Activated T-cell treated with anti-CD3 and anti-CD28 coated beads, Interleukin-2, amount 50 U/mL, for 72 hours (primary cell): Measurements from ENCODE around the gene MEF2C. TPM values are rescaled to one million over a fixed set of nuclear protein-coding genes. Genes with fewer than 3 reads are reported as not detected.

Experiments
- ATAC-seq, 2 donors: fragments of 150-1000 bp; cut with Tn5 transposase; replicated peaks in 1 of 2; 2 replicates each; pipeline ENCODE4 v1.10.0; 2021; ENCODE audit warnings: moderate library complexity in 2 of 2, mild to moderate bottlenecking in 1 of 2
- DNase-seq, 2 donors: peaks; one replicate each; pipeline ENCODE4 v3.0.0; 2021 to 2022; ENCODE audit warnings: mixed read lengths in 1 of 2
- H3K27ac Mint-ChIP-seq: one replicate; pipeline ENCODE4 v1.8.0; 2022; ENCODE audit warnings: mild to moderate bottlenecking, moderate library complexity, mixed read lengths
- H3K27me3 Mint-ChIP-seq: one replicate; pipeline ENCODE4 v1.8.0; 2022; ENCODE audit warnings: low read depth, mixed read lengths
- H3K36me3 Mint-ChIP-seq, 2 donors: one replicate each; pipeline ENCODE4 v1.8.0; 2022; ENCODE audit warnings: mixed read lengths in 2 of 2, mild to moderate bottlenecking in 1 of 2; ENCODE audit not compliant: insufficient read depth in 2 of 2
- H3K4me1 Mint-ChIP-seq: one replicate; pipeline ENCODE4 v1.8.0; 2022; ENCODE audit warnings: low read depth, mixed read lengths
- H3K4me3 Mint-ChIP-seq, 2 donors: one replicate each; pipeline ENCODE4 v1.8.0; 2022; ENCODE audit warnings: mild to moderate bottlenecking in 2 of 2, mixed read lengths in 2 of 2, moderate library complexity in 2 of 2
- H3K9me3 Mint-ChIP-seq, 2 donors: one replicate each; pipeline ENCODE4 v1.8.0; 2022; ENCODE audit warnings: mixed read lengths in 2 of 2
- total RNA-seq, 2 donors: library from RNA; stranded (reverse); gene quantifications; one replicate each; pipeline ENCODE4 v1.2.3, GENCODE V29; 2022

Gene MEF2C
- total RNA-seq, 2 donors from 2014 or later, result 0.53 to 0.83 TPM

DNA sequence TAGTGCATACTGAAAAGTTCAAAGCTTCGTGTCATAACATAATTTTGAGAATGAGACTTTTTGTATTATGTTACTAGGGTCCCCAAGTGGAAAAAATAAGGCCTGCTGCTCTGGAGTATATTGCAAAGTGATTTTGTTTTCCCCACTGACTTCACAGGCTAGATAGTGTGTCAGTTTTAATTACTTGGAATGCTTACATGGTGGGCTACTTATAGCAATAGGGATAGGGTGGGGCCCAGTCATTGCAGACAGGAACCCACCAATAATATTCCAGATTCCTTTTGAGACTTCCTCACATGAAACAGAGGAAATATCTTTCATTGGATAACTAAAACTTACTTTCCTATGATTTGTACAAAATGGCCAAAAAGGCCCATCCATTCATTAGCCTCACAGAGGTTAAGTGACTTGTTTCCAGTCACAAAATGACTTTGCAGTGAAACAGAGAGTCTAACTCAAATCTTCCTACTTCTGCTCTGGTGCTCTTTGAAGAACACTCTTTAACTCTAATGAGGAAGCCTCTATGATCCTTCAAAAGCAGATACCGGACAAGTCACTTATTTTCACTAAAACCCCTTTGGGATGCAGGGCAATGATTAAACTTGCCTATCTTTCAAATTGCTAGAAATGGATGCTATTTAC lies 16.2 kb upstream of the MEF2C start:
- Mint-ChIP-seq H3K4me3 (no peak overlapping the region), H3K9me3 (no peaks in the 10 kb centered on the region), H3K4me1 (no peaks in the 10 kb centered on the region), H3K27me3 (peaks cover 15% of the 10 kb centered on the region), H3K27ac (no peak overlapping the region), H3K36me3 (no peaks in the 10 kb centered on the region)
- no peak for ATAC-seq
- no peak for DNase-seq

DNA sequence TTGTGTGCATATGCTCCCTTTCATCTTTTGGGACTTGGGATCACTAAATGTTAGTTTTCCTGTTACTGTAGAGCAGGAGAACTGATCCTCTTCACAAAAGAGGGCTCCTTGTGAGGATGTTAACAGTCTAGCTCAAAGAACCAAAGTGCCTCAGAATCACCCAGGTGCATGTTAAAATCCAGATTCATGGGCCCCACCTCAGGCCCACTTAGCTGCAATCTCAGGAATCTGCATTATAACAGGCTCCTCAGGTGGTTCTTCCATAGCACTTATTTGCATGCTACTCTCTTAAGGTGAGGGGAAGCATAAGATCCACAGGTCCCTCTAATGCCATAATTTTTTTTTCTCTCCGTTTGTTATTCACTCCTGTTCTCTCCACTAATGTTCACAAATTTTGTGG lies 14.8 kb upstream of the MEF2C start:
- Mint-ChIP-seq H3K4me1 (no peaks in the 10 kb centered on the region), H3K36me3 (no peaks in the 10 kb centered on the region), H3K9me3 (no peaks in the 10 kb centered on the region), H3K4me3 (no peak overlapping the region), H3K27me3 (peaks cover 15% of the 10 kb centered on the region), H3K27ac (no peak overlapping the region)
- ATAC-seq, result no peak
- no peak for DNase-seq

DNA sequence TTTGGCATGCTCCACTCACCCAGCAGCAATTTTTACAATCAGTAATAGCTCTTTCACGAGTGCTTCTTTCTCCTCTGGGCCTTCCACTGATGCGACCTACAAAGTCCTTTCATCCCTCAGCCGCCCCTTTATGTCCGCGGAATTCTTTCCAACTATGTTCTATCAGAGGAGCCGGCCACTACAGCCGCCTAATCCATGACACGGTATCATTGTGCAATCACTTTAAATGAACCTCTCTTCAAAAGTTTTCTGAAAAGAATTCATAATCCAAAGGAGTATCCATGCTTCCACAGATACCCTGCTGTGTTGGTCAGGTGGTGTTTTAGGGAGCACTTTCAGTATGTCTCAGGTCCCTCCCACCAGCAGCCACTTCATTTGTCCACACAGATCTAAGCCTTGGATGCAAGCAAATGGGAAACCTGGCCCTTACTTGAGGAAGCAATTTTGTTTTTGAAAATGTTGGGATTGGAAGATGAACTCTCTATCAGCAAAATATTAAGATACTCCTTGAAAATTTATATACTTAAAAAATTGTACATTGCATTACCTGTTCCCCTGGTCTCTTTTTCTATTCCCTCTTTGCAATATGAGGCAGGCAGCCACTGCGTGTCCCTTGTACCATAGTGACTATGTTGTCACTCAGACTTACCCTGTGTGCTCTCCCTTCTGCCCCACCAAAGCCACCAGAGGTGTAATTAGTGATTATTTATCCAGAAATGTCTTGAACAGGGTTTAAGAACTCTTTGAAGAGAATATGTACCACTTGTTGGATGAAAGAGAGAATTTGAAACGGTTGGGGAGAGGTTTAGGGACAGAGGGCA lies 12.9 kb upstream of the MEF2C start:
- Mint-ChIP-seq H3K27me3 (peaks cover 15% of the 10 kb centered on the region), H3K4me1 (no peaks in the 10 kb centered on the region), H3K4me3 (no peak overlapping the region), H3K36me3 (no peaks in the 10 kb centered on the region), H3K27ac (no peak overlapping the region), H3K9me3 (no peaks in the 10 kb centered on the region)
- ATAC-seq, result no peak
- DNase-seq, result no peak

DNA sequence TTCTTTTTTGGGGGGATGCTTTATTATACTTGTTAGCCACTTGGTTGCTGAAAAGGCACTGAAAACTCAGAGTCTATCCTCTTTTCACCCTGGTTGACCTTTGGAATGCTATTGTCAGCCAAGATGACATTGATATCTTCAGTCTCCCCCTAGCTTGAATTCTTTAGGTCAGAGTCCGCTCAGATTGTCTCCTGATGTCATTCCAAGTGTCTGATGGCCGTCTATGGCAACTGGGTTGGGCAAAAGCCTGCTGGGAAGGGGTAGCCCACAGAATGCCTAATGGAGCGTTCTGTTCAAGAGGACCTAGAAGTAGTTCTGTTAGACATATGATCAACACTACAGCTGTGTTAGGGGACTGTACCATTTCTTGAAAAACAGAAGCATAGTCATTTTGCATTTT lies 9.7 kb upstream of the MEF2C start:
- Mint-ChIP-seq H3K4me1 (peaks cover 13% of the 10 kb centered on the region), H3K27ac (no peak overlapping the region), H3K9me3 (no peaks in the 10 kb centered on the region), H3K4me3 (no peak overlapping the region), H3K27me3 (peaks cover 41% of the 10 kb centered on the region), H3K36me3 (no peaks in the 10 kb centered on the region)
- no peak for ATAC-seq
- DNase-seq, result no peak

DNA sequence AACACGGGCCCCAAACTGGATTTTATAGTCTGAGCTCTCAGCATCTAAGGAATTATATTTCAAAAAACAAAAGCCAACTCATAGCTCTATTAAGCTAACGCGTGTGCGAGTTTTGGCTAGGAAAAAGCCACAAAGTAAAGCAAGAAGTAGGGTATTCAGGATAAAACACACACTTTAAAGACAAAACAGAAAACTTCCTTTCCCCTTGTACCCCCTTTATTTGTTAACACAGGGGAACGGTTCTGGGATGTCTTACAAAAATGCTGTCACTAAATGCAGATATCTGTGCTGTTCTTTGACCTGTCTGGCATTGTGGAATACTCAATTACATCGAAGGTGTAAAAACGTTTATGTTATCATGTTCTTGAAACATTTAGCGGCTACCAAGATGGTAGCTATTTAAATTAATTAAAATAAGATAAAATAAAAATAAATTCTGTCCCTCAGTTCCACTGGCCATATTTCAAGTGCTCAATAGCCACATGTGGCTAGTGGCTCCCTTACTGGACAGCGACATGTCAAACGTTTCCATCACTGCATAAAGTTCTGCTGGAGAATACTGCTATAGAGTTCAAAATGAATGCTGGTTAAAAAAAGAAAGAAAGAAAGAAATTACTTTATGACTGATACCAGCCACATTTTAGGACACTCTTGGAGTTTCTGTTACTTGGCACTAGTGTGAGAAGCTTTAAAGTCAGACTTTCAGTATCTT lies 7.2 kb upstream of the MEF2C start:
- H3K4me1 Mint-ChIP-seq, result peaks cover 13% of the 10 kb centered on the region
- H3K4me3 Mint-ChIP-seq, result peak overlapping the region in 1 of 2 donors; percentile 59
- DNase-seq (no peak), ATAC-seq (no peak)
- H3K27ac Mint-ChIP-seq, result no peak overlapping the region
- no peaks in the 10 kb centered on the region for H3K9me3 Mint-ChIP-seq
- H3K36me3 Mint-ChIP-seq, result no peaks in the 10 kb centered on the region
- peaks cover 45% of the 10 kb centered on the region for H3K27me3 Mint-ChIP-seq

DNA sequence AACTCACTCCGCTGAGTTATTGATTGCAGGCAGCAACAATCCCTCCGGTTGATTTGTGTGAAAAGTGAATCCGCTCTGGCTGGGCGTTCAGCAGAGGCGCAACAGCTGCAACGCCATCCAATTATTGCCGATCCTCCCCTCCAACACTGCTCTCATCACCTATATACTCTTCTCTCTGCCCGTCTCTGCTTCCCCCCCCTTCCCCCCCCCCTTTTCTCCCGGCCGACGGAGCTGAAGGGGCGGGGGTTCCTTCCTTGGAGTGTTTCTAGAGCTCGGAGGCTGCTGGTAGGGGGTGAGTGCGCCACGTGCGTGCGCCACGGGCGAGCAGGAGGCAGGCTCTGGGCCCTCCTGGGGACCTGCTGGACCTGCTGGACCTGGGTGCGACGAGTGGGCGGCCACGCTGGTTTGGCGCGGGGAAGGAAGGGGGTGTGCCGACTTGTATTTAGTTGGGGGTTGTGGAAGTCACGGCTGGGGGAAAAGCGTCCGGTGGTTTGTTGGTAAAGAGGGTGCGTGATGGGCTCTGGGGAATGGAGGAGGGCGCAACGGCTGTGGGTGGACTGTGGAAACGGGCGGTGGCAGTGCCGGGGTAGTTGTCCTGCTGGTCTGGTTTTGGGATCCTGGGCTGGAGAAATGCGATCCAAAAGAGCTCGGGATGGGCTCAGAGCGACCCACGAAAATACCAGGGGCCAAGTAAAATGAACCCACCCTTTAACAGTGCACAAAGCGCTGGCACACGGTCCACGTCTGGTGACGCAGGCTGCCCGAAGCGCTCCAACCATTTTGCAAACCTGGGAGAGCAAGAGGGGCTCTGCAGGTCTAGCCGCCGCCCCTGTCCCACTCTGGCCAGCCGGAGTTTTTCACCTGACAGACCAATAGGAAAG lies 6.4 kb upstream of the MEF2C start:
- peaks cover 16% of the 10 kb centered on the region for H3K4me1 Mint-ChIP-seq
- H3K27ac Mint-ChIP-seq, result no peak overlapping the region
- ATAC-seq (no peak), DNase-seq (no peak)
- H3K36me3 Mint-ChIP-seq, result no peaks in the 10 kb centered on the region
- peaks cover 53% of the 10 kb centered on the region for H3K27me3 Mint-ChIP-seq
- peak overlapping the region; percentile 51 to 59 for H3K4me3 Mint-ChIP-seq
- no peaks in the 10 kb centered on the region for H3K9me3 Mint-ChIP-seq

DNA sequence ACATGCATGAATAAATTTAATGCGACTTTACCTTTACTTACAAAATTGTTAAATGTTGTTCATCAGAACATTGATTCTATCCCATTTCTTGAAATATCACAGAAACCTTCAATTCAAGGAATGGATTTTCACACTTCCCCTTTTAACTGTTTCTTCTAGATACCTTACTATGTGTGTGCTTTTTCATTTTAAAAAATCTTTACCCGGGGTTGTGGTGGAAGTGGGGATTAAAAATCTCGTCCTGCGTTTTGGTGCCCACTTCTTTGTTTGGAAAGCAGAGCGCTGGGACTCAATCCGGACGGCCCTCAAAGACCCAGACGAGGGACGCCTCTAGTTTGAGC lies 5.8 kb upstream of the MEF2C start:
- H3K4me3 Mint-ChIP-seq, result peak overlapping the region in 1 of 2 donors; percentile 59
- DNase-seq (no peak), ATAC-seq (no peak)
- peaks cover 22% of the 10 kb centered on the region for H3K4me1 Mint-ChIP-seq
- peaks cover 59% of the 10 kb centered on the region for H3K27me3 Mint-ChIP-seq
- no peak overlapping the region for H3K27ac Mint-ChIP-seq
- H3K36me3 Mint-ChIP-seq, result no peaks in the 10 kb centered on the region
- no peaks in the 10 kb centered on the region for H3K9me3 Mint-ChIP-seq

DNA sequence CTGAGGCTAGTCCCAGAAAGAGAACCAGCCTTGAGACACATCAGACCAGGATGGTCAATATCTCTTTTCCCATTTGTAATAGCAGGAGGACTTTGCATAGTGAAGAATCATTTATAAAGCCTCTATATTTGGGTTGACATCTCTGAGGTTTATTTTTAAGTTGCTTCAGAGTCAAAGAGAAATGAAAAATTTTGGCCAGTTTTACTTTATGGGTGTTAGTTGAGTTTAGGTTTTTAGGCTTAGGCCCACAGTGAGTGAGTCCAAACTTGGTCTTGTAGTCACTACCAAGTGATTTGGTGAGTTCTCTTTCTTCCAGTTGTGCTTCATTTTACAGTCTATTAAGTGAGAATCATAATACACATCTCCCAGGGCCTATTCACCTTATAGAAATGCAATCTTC lies 5.3 kb upstream of the MEF2C start:
- ATAC-seq, result no peak
- no peak for DNase-seq
- H3K36me3 Mint-ChIP-seq, result peaks cover 0 to 1% of the 10 kb centered on the region in 2 donors
- no peak overlapping the region for H3K4me3 Mint-ChIP-seq
- H3K27me3 Mint-ChIP-seq, result peaks cover 65% of the 10 kb centered on the region
- peaks cover 27% of the 10 kb centered on the region for H3K4me1 Mint-ChIP-seq
- no peak overlapping the region for H3K27ac Mint-ChIP-seq
- no peaks in the 10 kb centered on the region for H3K9me3 Mint-ChIP-seq

DNA sequence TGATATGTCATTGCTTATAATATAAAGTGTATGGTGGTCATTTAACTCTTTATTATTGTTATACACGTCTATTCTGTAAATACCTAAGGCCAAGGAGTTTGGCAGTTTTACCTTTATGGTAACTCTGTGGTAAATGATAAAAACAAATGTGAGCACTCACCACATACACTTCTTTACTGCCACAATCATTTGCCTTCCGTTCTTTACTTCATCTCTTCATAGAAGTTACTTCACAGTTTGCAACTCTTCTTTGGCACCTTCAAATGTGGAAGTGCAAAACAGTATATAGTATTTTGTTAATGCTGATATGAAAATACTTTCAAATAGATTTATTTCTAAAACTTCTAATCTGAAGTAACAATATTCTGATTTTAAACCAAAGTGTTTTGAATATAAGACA lies 4.4 kb upstream of the MEF2C start:
- Mint-ChIP-seq H3K36me3 (peaks cover 0 to 6% of the 10 kb centered on the region in 2 donors), H3K27ac (no peak overlapping the region), H3K9me3 (no peaks in the 10 kb centered on the region), H3K4me1 (peaks cover 34% of the 10 kb centered on the region), H3K27me3 (peaks cover 74% of the 10 kb centered on the region), H3K4me3 (no peak overlapping the region)
- DNase-seq (no peak), ATAC-seq (no peak)

DNA sequence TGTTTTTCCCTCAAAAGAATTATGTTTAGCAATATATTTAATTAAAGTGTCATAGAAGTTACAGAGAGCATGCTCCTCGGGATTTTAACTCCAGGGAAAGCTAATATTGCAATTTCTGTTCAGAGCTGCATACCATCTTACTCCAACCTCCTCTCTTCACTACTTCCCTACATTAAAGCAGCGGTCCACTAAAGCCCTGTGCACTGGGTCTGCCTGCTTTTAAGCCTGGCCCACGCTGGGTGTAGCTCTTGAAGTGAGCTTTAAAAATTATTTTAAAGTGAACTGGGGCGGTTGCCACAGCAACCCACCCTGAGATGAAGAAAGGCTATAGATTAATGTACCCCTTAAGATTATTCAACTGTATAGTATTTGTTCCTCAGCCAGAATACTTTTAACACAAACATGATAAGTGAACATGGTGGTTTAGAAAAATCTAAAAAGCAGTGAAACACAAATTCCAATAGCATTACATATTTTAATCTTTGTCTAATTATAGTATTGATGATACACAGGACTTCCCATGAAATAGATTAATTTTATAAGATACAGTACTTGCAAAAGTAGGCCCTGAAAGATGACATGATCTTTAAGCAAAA lies 3.9 kb upstream of the MEF2C start:
- ATAC-seq, result no peak
- no peak overlapping the region for H3K4me3 Mint-ChIP-seq
- DNase-seq, result no peak
- H3K36me3 Mint-ChIP-seq, result peaks cover 0 to 6% of the 10 kb centered on the region in 2 donors
- peaks cover 36% of the 10 kb centered on the region for H3K4me1 Mint-ChIP-seq
- no peak overlapping the region for H3K27ac Mint-ChIP-seq
- H3K9me3 Mint-ChIP-seq, result no peaks in the 10 kb centered on the region
- H3K27me3 Mint-ChIP-seq, result peaks cover 79% of the 10 kb centered on the region

DNA sequence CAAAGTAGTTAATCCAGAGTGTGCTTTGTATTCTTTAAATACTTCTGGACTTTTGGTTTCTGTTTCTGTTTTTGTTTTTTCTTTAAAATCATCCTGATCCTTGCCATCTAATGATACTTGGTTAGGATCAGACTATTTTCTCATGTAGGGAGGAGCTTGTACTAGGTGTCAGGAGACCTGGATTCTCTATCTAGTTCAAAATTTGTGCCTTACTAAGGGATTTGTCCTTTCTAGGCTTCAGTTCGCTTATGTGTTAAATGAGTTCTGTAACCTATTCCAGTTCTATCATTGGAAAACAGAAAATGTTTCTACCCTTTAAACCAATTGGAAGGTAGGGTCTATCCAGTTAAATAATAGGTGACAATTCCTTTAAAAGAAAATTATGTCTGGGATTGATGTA lies 3.3 kb upstream of the MEF2C start:
- H3K27me3 Mint-ChIP-seq, result peaks cover 80% of the 10 kb centered on the region
- no peaks in the 10 kb centered on the region for H3K9me3 Mint-ChIP-seq
- H3K36me3 Mint-ChIP-seq, result peaks cover 0 to 6% of the 10 kb centered on the region in 2 donors
- no peak overlapping the region for H3K27ac Mint-ChIP-seq
- DNase-seq (no peak), ATAC-seq (no peak)
- H3K4me3 Mint-ChIP-seq, result no peak overlapping the region
- peaks cover 36% of the 10 kb centered on the region for H3K4me1 Mint-ChIP-seq

DNA sequence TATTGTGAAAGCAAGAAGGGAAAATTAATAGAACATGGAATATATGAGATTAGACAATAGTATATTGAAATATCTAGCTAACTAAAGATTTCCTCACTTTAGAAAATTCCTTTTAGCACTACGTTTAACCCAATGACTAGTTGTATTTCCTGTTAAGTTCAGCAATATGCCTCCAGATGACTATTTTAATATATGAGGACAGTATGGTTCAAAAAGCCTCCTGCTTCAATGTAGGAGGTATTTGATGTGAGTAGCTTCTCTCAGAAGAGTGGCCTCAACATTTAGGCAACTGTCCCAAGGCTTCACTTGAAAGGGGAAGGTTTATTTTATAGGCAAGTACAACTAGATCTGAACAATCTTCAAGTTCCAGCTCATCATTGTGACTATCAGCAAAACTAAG lies 2.0 kb upstream of the MEF2C start:
- no peak for DNase-seq
- Mint-ChIP-seq H3K27me3 (peaks cover 77% of the 10 kb centered on the region), H3K9me3 (no peaks in the 10 kb centered on the region), H3K4me3 (no peak overlapping the region), H3K4me1 (peaks cover 36% of the 10 kb centered on the region), H3K27ac (no peak overlapping the region), H3K36me3 (peaks cover 0 to 6% of the 10 kb centered on the region in 2 donors)
- ATAC-seq, result no peak
